HG02938 (cell line): ENCODE data around the gene RRAS2.

Source experiments
- ATAC-seq: cut with Tn5 transposase; IDR thresholded peaks from one replicate; pipeline ENCODE4 v1.9.1; 2021; ENCODE audit warnings: mild to moderate bottlenecking, moderate library complexity; ENCODE audit not compliant: unreplicated experiment

The RRAS2 gene

GRCh38 chr11:14230407-14230806 is 128.6 kb downstream of the RRAS2 start:
- no peak for ATAC-seq

- ATAC-seq: no peak
Observed at GRCh38 chr11:14229472-14229871, 129.5 kb downstream of the RRAS2 start.

- no peak for ATAC-seq
Observed at GRCh38 chr11:14228356-14228755, 130.6 kb downstream of the RRAS2 start.
